Bronchial epithelial cell (primary cell): ENCODE results near the gene ECM1. TPM values are rescaled to one million over a fixed set of nuclear protein-coding genes. Genes with fewer than 3 reads are reported as not detected.
A peak's percentile ranks its signal among the peaks of the same experiment; 100 is the strongest.

Experiments used
- DNase-seq: peaks from one replicate; pipeline ENCODE4 v3.0.0-alpha.2; 2010; ENCODE audit warnings: low read depth
- FAIRE-seq: peaks from 2 replicates; lab custom pipeline; 2011; peaks lifted over from hg19 to GRCh38; lab: Jason Lieb, UNC
- H3K27me3 ChIP-seq: 2 replicates; pipeline ENCODE4 v1.5.1; 2011; ENCODE audit warnings: low read length; ENCODE audit not compliant: control insufficient read depth, insufficient read depth
- H3K36me3 ChIP-seq: 2 replicates; pipeline ENCODE4 v1.5.1; 2011; ENCODE audit warnings: low read length; ENCODE audit not compliant: control insufficient read depth, insufficient read depth
- H3K4me3 ChIP-seq: 2 replicates; pipeline ENCODE4 v1.5.1; 2011; ENCODE audit warnings: mild to moderate bottlenecking, low read depth, low read length, control low read depth
- total RNA-seq: library from RNA; depleted of rRNA; stranded (reverse); fragments of >200 nt; gene quantifications from 2 replicates; pipeline ENCODE4 v1.2.1, GENCODE V29; 2014
- TF ChIP-seq, protein P1 (sequence below): IDR thresholded peaks from 2 replicates; pipeline ENCODE4 v1.5.1; 2011; ENCODE audit warnings: mild to moderate bottlenecking, moderate library complexity, low read length, control low read depth, inconsistent platforms; ENCODE audit not compliant: insufficient read depth, severe bottlenecking

ECM1 gene
- total RNA-seq, 1 donor from 2014 or later: 5.8 TPM

GRCh38 chr1:150535511-150536287, 27.8 kb downstream of the ECM1 start:
- DNase-seq (no peak), FAIRE-seq (no peak)
- H3K27me3 ChIP-seq: no peaks in the 10 kb centered on the region
- H3K4me3 ChIP-seq: no peak overlapping the region
- TF ChIP-seq, protein P1, sequence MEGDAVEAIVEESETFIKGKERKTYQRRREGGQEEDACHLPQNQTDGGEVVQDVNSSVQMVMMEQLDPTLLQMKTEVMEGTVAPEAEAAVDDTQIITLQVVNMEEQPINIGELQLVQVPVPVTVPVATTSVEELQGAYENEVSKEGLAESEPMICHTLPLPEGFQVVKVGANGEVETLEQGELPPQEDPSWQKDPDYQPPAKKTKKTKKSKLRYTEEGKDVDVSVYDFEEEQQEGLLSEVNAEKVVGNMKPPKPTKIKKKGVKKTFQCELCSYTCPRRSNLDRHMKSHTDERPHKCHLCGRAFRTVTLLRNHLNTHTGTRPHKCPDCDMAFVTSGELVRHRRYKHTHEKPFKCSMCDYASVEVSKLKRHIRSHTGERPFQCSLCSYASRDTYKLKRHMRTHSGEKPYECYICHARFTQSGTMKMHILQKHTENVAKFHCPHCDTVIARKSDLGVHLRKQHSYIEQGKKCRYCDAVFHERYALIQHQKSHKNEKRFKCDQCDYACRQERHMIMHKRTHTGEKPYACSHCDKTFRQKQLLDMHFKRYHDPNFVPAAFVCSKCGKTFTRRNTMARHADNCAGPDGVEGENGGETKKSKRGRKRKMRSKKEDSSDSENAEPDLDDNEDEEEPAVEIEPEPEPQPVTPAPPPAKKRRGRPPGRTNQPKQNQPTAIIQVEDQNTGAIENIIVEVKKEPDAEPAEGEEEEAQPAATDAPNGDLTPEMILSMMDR: no peak
- H3K36me3 ChIP-seq: no peaks in the 10 kb centered on the region

GRCh38 chr1:150536836-150537731, 29.2 kb downstream of the ECM1 start:
- TF ChIP-seq, protein P1: no peak
- DNase-seq: peak; percentile 72
- H3K27me3 ChIP-seq: no peaks in the 10 kb centered on the region
- FAIRE-seq: no peak
- H3K4me3 ChIP-seq: no peak overlapping the region
- no peaks in the 10 kb centered on the region for H3K36me3 ChIP-seq

DNA sequence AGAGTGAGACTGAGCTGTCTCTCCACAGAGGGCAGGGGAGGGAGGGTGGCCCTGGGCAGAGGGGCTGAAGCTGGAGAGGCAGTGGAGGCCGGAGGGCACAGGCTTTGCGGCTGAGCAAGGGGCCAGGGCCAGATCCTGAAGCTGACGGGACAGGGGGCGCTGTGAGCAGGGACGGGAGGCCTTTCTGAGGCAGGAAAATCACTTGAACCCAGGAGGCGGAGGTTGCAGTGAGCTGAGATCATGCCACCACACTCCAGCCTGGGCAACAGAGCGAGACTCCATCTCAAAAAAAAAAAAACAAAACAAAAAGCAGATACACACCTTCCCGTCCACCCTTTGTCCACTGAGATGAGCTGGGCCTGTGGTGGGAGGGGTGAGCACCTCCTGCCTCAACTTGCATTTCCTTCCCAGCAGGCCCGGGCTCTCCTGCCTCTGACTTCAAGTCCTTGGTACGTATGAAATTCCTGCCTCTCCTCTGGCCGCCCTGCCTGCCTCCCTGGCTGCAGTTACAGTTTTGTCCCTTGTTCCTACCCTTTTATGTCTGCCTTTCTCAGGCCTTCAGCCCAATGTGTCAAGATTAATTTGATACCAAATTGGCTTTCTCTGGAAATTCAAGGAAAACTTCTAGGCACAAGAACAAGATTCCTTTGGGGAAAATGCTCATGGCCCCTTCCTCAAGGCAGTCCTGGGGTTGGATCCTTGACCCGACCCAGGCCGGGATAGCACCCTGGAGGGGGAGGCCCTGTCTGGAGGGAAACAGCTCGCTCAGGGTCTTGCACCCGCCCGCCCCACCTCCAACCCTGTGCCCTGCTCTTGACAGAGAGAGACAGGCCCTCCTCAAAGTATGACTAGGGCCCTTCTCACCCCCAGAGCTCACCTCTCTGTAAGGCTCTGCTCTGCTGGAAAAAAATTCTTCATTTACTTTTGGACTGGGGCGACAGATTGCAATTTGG, 30.1 kb downstream of the ECM1 start:
- Histone ChIP-seq H3K36me3 (no peaks in the 10 kb centered on the region), H3K27me3 (no peaks in the 10 kb centered on the region), H3K4me3 (no peak overlapping the region)
- peak; percentile 87 for DNase-seq
- TF ChIP-seq, protein P1: no peak
- FAIRE-seq: no peak

GRCh38 chr1:150543500-150544143, 35.7 kb downstream of the ECM1 start:
- Histone ChIP-seq H3K36me3 (no peaks in the 10 kb centered on the region), H3K4me3 (no peak overlapping the region), H3K27me3 (no peaks in the 10 kb centered on the region)
- peak; percentile 79 for DNase-seq
- FAIRE-seq: no peak
- TF ChIP-seq, protein P1: no peak

GRCh38 chr1:150544204-150544603, 36.3 kb downstream of the ECM1 start:
- no peak for DNase-seq
- FAIRE-seq: no peak
- TF ChIP-seq, protein P1: no peak

More at GRCh38 chr1:150544204-150544603, 36.3 kb downstream of the ECM1 start:
- H3K4me3 ChIP-seq: no peak overlapping the region
- no peaks in the 10 kb centered on the region for H3K27me3 ChIP-seq
- no peaks in the 10 kb centered on the region for H3K36me3 ChIP-seq
